ENCODE data around the gene SMPD3. TPM values are rescaled to one million over a fixed set of nuclear protein-coding genes. Genes with fewer than 3 reads are reported as not detected.

SMPD3 gene
- total and polyA plus RNA-seq, 9 of the 15 experiments (the other 6 are each of a cell fraction or from before 2014, with no cell fraction given) = 0.03 to 1.2 (median 0.18) TPM

DNA sequence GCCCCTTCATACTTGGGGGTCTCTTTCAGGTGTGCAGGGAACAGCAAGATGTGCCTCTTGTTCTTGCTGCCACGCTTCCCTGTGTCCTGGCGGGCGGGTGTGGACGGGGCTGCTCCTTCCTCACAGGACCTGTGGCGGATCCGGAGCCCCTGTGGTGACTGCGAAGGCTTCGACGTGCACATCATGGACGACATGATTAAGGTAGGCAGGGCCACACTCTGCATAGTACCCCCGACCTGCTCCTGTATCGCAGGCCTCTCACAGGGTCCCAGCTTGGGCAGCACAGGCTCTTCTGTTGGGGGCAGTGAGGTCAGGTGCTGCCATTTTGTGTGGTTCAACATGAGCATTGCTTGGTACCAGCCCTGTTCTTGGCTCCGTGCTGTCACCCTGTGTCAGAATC is 94.9 kb downstream of the SMPD3 start:
- ChIA-PET POLR2A (no interaction called here), CTCF (ENCODE audit: low intra/inter-chr PET ratio) (no interaction called here)
- Histone ChIP-seq H3K27ac (ENCODE audit: extremely low read depth, low read depth, low read length) (no peak overlapping the region), H3K9me3 (replicated peaks; ENCODE audit: control insufficient read depth, insufficient read depth, low read depth, low read length) (no peaks in the 10 kb centered on the region), H2AFZ (ENCODE audit: low read depth, low read length) (no peak overlapping the region), H3K36me3 (ENCODE audit: control insufficient read depth, insufficient read depth, low read length) (peaks cover 95% of the 10 kb centered on the region; the same call in 2 of the 3 replicates), H3K79me2 (ENCODE audit: control insufficient read depth, insufficient read depth, low read length) (no peaks in the 10 kb centered on the region), H3K27me3 (ENCODE audit: control insufficient read depth in 2 of 2, insufficient read depth in 2 of 2, low read length in 2 of 2) (no peaks in the 10 kb centered on the region), H3K9me1 (ENCODE audit: control insufficient read depth, insufficient read depth, low read length) (no peaks in the 10 kb centered on the region), H3K4me1 (replicated peaks in 1 of 2; ENCODE audit: control insufficient read depth in 2 of 2, insufficient read depth in 2 of 2, low read length in 2 of 2) (0 out of 5 replicates have a peak, but pooled peaks cover 0 to 5% of the 10 kb centered on the region in 2 experiments), H3K9ac (ENCODE audit: insufficient read depth in 1 of 2, low read depth in 2 of 2, low read length in 2 of 2) (no peak overlapping the region), H4K20me1 (replicated peaks; ENCODE audit: control insufficient read depth, insufficient read depth, low read length) (no peaks in the 10 kb centered on the region), H3K4me2 (ENCODE audit: insufficient read depth, low read length) (no peak overlapping the region), H3K4me3 (no peak overlapping the region)
- intact Hi-C loops (cut with micrococcal nuclease) (no loop called here), in situ Hi-C loops (cut with MboI) (no loop called here)
- BruUV-seq (replicated peaks) = no TSS peak
- DNase-seq (ENCODE audit: extremely low read depth in 1 of 4, low spot score in 3 of 4) (no peak), ATAC-seq (no peak), FAIRE-seq (no peak)
- TF ChIP-seq SOX6 (IDR thresholded peaks at IDR 0.05) (no peak), NCOA1 (IDR thresholded peaks at IDR 0.05; ENCODE audit: low read depth) (no peak), MTA1 (IDR thresholded peaks at IDR 0.05; ENCODE audit: borderline replicate concordance) (no peak), TAF15 (IDR thresholded peaks at IDR 0.05; ENCODE audit: low read depth, low read length) (no peak), MCM7 (IDR thresholded peaks at IDR 0.05) (no peak), GATAD2A (IDR thresholded peaks at IDR 0.05) (no peak), GTF2A2 (tag; IDR thresholded peaks at IDR 0.05) (no peak), CREBBP (IDR thresholded peaks at IDR 0.05; ENCODE audit: low read depth, low read length) (no peak), ZNF324 (CRISPR knock-in tag; IDR thresholded peaks at IDR 0.05) (no peak), KLF16 (IDR thresholded peaks at IDR 0.05) (no peak), MIER1 (IDR thresholded peaks at IDR 0.05; ENCODE audit: low read depth) (no peak), RBM34 (IDR thresholded peaks at IDR 0.05; ENCODE audit: borderline replicate concordance, insufficient read depth, low read length) (no peak), CEBPB (tag; IDR thresholded peaks at IDR 0.05) (no peak), SREBF2 (CRISPR knock-in tag; IDR thresholded peaks at IDR 0.05) (no peak), NRF1 (conservative IDR thresholded peaks at IDR 0.05 in 1 of 2, IDR thresholded peaks at IDR 0.05 in 1 of 2) (no peak), RBM17 (IDR thresholded peaks at IDR 0.05; ENCODE audit: borderline replicate concordance, low read depth, low read length) (no peak), CCNT2 (IDR thresholded peaks at IDR 0.05; ENCODE audit: borderline replicate concordance, extremely low read depth, insufficient read length, low read depth, low read length) (no peak), SLC30A9 (CRISPR knock-in tag; IDR thresholded peaks at IDR 0.05) (no peak)
- TF ChIP-seq, protein P1, sequence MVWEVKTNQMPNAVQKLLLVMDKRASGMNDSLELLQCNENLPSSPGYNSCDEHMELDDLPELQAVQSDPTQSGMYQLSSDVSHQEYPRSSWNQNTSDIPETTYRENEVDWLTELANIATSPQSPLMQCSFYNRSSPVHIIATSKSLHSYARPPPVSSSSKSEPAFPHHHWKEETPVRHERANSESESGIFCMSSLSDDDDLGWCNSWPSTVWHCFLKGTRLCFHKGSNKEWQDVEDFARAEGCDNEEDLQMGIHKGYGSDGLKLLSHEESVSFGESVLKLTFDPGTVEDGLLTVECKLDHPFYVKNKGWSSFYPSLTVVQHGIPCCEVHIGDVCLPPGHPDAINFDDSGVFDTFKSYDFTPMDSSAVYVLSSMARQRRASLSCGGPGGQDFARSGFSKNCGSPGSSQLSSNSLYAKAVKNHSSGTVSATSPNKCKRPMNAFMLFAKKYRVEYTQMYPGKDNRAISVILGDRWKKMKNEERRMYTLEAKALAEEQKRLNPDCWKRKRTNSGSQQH (CRISPR knock-in tag; IDR thresholded peaks at IDR 0.05) = no peak
- TF ChIP-seq, protein P2, sequence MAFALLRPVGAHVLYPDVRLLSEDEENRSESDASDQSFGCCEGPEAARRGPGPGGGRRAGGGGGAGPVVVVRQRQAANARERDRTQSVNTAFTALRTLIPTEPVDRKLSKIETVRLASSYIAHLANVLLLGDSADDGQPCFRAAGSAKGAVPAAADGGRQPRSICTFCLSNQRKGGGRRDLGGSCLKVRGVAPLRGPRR (CRISPR knock-in tag; IDR thresholded peaks at IDR 0.05) = no peak
- whole genome bisulfite sequencing (ENCODE audit: insufficient coverage, low coverage, missing lambda C conversion rate) = 84% methylated on average over 12 of the region's 13 CpGs
